ENCODE data around the gene ZNF444.
"Not testable (repeated sequence)": the region's sequence is repeated elsewhere in the genome, so short reads cannot be mapped to it uniquely, and the experiment has no call there.

The ZNF444 gene

GRCh38 chr19:56140583-56141416 is at the start of gene ZNF444:
Gene ZNF444, plus strand, starts transcription at chr19:56141287. Its CDS starts 5,625 bp downstream, at chr19:56146912.
- peak; percentile 100 for DNase-seq

GRCh38 chr19:56091751-56092546 is 49.1 kb upstream of the ZNF444 start:
- DNase-seq = no peak

- no peak for DNase-seq
These were observed 48.1 kb upstream of the ZNF444 start for GRCh38 chr19:56092685-56093631.

- DNase-seq = no peak
These were observed 46.6 kb upstream of the ZNF444 start for GRCh38 chr19:56094449-56094848.

GRCh38 chr19:56096665-56097064 is 44.4 kb upstream of the ZNF444 start:
- DNase-seq = no peak

- DNase-seq = no peak
These were observed 43.8 kb upstream of the ZNF444 start for GRCh38 chr19:56097306-56097705.

GRCh38 chr19:56097776-56098175 is 43.3 kb upstream of the ZNF444 start:
- no peak for DNase-seq

GRCh38 chr19:56098237-56098636 is 42.9 kb upstream of the ZNF444 start:
- not testable (repeated sequence) for DNase-seq

GRCh38 chr19:56098731-56099568 is 42.1 kb upstream of the ZNF444 start:
- no peak for DNase-seq

GRCh38 chr19:56099638-56100539 is 41.2 kb upstream of the ZNF444 start:
- DNase-seq = no peak

- no peak for DNase-seq
These were observed 40.0 kb upstream of the ZNF444 start for GRCh38 chr19:56101095-56101494.

GRCh38 chr19:56101746-56102535 is 39.1 kb upstream of the ZNF444 start:
- no peak for DNase-seq

GRCh38 chr19:56103027-56103614 is 38.0 kb upstream of the ZNF444 start:
- no peak for DNase-seq

GRCh38 chr19:56104423-56104822 is 36.7 kb upstream of the ZNF444 start:
- no peak for DNase-seq

GRCh38 chr19:56105090-56105701 is 35.9 kb upstream of the ZNF444 start:
- DNase-seq = peak; percentile 85

- not testable (repeated sequence) for DNase-seq
These were observed 35.2 kb upstream of the ZNF444 start for GRCh38 chr19:56105831-56106396.

GRCh38 chr19:56106397-56106849 is 34.7 kb upstream of the ZNF444 start:
- DNase-seq = no peak

- no peak for DNase-seq
These were observed 34.1 kb upstream of the ZNF444 start for GRCh38 chr19:56106993-56107392.

Data from islet precursor cell (in vitro differentiated cells).